ENCODE results near the gene PRKCZ.

PRKCZ gene

GRCh38 chr1:2024887-2025286 lies 25.3 kb upstream of the PRKCZ start:
- no peak for DNase-seq (ENCODE audit: low spot score)

DNA sequence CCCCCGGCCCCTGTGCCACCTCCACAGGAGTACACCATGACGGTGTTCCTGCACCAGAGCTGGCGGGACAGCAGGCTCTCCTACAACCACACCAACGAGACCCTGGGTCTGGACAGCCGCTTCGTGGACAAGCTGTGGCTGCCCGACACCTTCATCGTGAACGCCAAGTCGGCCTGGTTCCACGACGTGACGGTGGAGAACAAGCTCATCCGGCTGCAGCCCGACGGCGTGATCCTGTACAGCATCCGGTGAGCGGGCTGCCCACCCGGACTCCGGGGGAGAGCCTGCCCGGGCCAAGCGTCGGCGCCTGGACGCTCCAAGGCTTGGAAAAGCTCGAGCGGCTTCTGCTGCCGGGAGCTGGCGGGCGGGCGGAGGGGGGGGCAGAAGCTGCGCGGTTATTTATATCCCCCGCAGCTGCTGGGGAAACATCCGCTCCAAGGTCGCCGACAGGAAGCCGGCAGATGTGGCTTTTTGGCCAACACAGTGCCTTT lies 24.7 kb upstream of the PRKCZ start:
- no peak for DNase-seq (ENCODE audit: low spot score)

DNA sequence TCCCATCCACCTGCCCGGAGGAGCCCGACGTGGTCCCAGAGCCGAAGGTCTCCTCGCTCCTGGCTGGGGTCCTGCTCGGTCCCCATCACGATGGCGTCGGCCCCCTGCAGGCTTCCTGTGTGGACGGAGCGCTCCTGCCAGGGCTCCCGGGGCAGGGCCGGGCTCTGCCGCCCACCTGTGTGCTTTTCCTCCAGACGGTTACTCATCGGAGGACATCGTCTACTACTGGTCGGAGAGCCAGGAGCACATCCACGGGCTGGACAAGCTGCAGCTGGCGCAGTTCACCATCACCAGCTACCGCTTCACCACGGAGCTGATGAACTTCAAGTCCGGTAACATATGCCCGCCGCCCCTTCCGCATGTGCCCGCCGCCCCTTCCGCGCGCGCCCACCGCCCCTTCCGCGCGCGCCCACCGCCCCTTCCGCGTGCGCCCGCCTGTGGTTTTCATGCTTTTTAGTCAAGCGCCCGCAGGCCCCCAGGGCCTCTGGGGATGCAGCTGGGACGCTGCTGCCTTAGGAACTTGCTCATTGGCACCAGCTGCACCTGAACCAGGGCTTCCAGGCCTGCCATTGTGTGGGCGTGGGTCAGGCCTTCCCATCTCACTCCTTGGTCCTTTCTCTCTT lies 22.1 kb upstream of the PRKCZ start:
- DNase-seq (ENCODE audit: low spot score), result no peak

GRCh38 chr1:2028870-2029560 lies 21.2 kb upstream of the PRKCZ start:
- no peak for DNase-seq (ENCODE audit: low spot score)

DNA sequence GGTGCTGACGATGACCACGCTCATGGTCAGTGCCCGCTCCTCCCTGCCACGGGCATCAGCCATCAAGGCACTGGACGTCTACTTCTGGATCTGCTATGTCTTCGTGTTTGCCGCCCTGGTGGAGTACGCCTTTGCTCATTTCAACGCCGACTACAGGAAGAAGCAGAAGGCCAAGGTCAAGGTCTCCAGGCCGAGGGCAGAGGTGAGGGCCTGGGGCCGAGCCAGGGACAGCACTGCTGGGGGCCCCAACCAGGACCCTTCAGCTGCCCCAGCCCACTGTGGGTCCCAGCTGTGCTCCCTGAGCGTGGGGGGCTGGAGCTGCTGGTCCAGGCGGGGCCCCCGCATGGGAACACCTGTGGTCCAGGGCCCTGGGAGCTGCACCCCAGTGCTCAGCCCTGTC lies 20.6 kb upstream of the PRKCZ start:
- no peak for DNase-seq (ENCODE audit: low spot score)

DNA sequence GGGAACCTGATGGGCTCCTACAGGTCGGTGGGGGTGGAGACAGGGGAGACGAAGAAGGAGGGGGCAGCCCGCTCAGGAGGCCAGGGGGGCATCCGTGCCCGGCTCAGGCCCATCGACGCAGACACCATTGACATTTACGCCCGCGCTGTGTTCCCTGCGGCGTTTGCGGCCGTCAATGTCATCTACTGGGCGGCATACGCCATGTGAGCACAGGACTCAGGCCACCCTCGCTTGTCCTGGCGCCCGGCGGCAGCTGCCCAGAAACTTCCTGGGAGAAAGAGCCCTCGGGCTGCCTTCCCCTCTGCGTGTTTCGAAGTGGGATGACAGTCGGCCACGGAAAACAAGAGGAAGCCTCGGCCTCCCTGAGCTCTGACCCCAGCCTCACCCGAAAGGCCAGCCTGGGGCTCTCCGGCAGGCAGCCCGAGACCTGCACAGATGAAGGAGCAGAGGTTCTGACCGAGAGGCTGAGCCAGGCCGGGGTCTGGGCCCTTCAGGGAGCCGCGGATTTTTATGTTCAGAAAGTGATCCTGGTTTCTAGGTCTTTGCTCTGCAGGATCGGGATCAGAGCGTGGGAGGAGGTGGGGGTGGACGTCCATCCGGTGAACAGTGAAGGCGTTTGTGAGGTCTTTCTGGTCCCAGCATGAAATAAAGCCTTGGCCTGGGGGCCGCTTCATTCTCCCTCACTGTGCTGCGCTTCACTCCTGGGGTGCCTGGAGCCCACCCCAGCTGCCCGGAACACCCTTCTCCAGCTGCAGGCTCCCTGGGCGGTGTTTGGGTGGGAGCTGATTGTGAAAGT lies 19.9 kb upstream of the PRKCZ start:
- DNase-seq (ENCODE audit: low spot score), result no peak

GRCh38 chr1:2031546-2032540 lies 18.4 kb upstream of the PRKCZ start:
- no peak for DNase-seq (ENCODE audit: low spot score)

GRCh38 chr1:2032737-2033136 lies 17.5 kb upstream of the PRKCZ start:
- peak; percentile 63 for DNase-seq (ENCODE audit: low spot score)

- DNase-seq (ENCODE audit: low spot score), result no peak
Measured at GRCh38 chr1:2033165-2033564, 17.0 kb upstream of the PRKCZ start.

DNA sequence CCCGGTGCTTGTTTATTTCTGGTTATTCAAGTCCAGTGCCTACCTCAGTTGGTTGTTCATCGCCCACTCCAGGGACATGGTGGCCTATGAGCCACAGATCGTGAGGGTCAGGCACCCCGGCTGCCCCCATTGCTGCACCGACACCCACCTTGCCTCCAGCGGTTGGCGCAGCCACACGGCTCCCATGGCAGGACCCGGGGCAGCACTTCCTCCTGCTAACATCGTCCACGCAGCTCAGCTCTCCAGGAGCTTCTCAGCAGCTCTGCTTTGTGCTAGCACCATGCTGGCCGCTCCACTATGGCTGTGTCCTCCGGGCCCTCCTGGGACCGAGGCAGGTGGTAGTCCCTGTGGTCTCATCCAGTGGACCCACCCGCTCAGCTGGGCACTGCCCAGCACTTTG lies 13.9 kb upstream of the PRKCZ start:
- DNase-seq (ENCODE audit: low spot score), result no peak

GRCh38 chr1:2037314-2037979 lies 12.8 kb upstream of the PRKCZ start:
- DNase-seq (ENCODE audit: low spot score), result no peak

GRCh38 chr1:2038229-2038628 lies 12.0 kb upstream of the PRKCZ start:
- DNase-seq (ENCODE audit: low spot score), result no peak

DNA sequence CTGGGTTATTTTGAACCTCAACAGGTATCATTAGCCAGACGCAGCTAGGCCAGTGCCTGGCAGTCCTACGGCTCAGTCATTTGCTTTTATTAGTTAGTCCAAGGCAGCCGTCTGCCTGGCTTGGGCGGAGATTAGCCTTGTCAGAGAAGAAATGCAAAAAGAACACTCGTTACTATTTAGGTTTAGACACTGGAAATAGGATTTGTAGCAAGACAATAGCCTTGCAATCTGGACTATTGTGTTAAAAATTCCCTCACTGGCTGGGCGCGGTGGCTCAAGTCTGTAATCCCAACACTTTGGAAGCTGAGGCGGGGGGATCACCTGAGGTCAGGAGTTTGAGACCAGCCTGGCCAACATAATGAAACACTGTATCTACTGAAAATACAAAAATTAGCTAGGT lies 11.0 kb upstream of the PRKCZ start:
- no peak for DNase-seq (ENCODE audit: low spot score)

GRCh38 chr1:2041305-2041704 lies 8.9 kb upstream of the PRKCZ start:
- DNase-seq (ENCODE audit: low spot score), result no peak

GRCh38 chr1:2041887-2042286 lies 8.3 kb upstream of the PRKCZ start:
- no peak for DNase-seq (ENCODE audit: low spot score)

DNA sequence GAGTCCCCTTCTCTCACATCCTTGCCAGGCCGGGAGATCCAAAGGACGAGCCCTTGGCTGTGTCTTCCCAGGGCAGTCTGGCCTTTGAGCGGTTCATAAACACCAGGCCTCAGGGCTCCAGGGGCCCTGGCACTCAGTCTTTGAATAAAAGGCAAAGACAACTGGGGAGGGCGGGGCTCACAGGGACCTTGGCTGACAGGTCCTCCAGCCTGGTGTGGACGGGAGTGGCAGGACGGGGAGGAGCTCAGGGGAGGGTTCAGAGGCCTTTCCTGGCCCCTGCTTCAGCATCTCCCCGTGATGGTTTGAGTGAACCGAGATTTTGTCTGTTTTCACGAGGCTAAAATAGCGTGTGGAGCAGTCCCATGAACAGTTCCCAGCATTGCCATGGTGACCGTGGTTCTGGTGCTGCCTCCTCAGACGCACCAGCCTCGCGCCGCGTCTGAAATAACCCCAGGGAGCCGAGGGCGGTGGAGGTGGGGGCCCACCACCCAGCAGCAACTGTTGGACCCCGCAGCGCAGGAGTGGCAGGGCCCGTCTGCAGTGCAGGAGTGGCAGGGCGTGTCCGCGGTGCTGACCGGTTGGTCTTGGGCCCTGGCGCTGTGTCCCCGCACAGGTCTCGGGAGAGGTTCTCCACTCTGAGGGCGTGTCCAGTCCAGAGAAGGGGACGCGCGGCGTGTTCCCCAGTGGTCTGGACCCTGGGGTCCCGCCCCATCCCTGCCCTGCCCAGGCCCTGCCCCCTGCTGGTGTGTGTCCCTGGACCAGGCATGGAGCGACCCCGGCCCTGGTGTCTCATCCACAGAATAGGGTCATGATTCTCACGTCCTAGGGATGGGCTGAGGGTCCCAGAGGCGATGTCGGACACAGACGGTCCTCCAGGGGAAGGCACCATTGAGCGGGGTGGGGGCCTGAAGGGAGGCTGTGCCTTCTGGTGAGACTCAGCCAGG lies 7.1 kb upstream of the PRKCZ start:
- DNase-seq (ENCODE audit: low spot score), result peak; percentile 56

GRCh38 chr1:2043886-2044285 lies 6.3 kb upstream of the PRKCZ start:
- DNase-seq (ENCODE audit: low spot score), result no peak

GRCh38 chr1:2044510-2045319 lies 5.5 kb upstream of the PRKCZ start:
- DNase-seq (ENCODE audit: low spot score), result peak; percentile 71

DNA sequence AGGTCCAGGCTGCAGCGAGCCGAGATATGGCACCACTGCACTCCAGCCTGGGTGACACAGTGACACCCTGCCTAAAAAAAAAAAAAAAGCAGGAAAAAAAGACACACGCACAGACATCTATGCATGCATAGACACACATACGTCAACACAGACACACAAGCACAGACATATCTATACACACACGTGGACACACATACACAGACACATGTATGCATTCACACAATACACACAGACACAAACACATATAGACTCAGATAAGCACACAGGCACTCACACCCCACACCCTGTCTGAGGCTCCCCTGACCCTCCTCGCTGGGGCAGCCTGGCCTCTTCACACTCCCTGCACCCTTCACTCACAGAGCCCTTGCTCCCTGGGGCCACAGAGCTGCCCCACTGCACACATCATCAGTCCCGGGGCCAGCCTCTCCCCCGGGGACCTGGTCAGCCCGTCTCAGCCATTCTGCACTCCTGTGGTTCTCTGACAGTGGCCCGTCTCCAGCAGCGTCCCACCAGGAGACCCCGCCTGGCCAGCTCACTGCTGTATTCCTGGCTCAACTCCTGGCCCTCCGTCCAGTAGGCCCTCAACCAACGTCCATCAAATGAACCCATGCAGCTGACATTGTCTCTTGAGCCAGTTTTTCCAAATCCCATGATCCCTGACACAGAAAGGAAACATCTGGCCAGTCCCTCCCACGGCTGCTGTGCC lies 4.6 kb upstream of the PRKCZ start:
- no peak for DNase-seq (ENCODE audit: low spot score)
